Activated B cell treated with CpG ODN at 0.5 μM for 24 hours (primary cell): ENCODE measurements around the gene COX7A2L. TPM values are rescaled to one million over a fixed set of nuclear protein-coding genes. Genes with fewer than 3 reads are reported as not detected.
"Not testable (repeated sequence)": the region's sequence is repeated elsewhere in the genome, so short reads cannot be mapped to it uniquely, and the experiment has no call there.

ENCODE experiments used
- ATAC-seq: fragments of 200-7000 bp; cut with Tn5 transposase; one replicate; pipeline ENCODE4 v1.10.0; 2021; ENCODE audit warnings: low read depth, mild to moderate bottlenecking, moderate library complexity
- CTCF ChIA-PET: fragments of 350-600 bp; sonication (Branson Sonifier 250); formaldehyde crosslinking; loops from one replicate; lab custom pipeline; 2021; ENCODE audit warnings: antibody characterized with exemption; lab: Charles Lee
- POLR2A ChIA-PET: fragments of 350-600 bp; sonication (Branson Sonifier 250); formaldehyde crosslinking; loops from one replicate; lab custom pipeline; 2021; ENCODE audit warnings: antibody characterized with exemption; lab: Charles Lee
- DNase-seq: peaks from one replicate; pipeline ENCODE4 v3.0.0; 2022
- H3K27ac Mint-ChIP-seq: one replicate; pipeline ENCODE4 v1.8.0; 2020; ENCODE audit warnings: mixed read lengths
- H3K27me3 Mint-ChIP-seq: one replicate; pipeline ENCODE4 v1.8.0; 2021; ENCODE audit warnings: mixed read lengths
- H3K36me3 Mint-ChIP-seq: one replicate; pipeline ENCODE4 v1.8.0; 2021; ENCODE audit warnings: low read depth, mixed read lengths
- H3K4me1 Mint-ChIP-seq: one replicate; pipeline ENCODE4 v1.8.0; 2021; ENCODE audit warnings: mixed read lengths
- H3K4me3 Mint-ChIP-seq: one replicate; pipeline ENCODE4 v1.8.0; 2020; ENCODE audit warnings: mild to moderate bottlenecking, mixed read lengths
- H3K9me3 Mint-ChIP-seq: one replicate; pipeline ENCODE4 v1.8.0; 2020; ENCODE audit warnings: mixed read lengths
- intact Hi-C: fragments of 100-400 bp; cut with micrococcal nuclease; formaldehyde crosslinking; loops from one replicate; pipeline ENCODE4 v1.15.1; 2024
- total RNA-seq: library from RNA; stranded (reverse); gene quantifications from 2 replicates; pipeline ENCODE4 v1.2.3, GENCODE V29; 2022
- TF ChIP-seq, protein P1 (sequence below): fragments of 200-600 bp; IDR thresholded peaks from one replicate; pipeline ENCODE4 v1.8.0; 2022; ENCODE audit warnings: antibody characterized with exemption, mild to moderate bottlenecking

Gene COX7A2L
- total RNA-seq, 1 donor from 2014 or later, result 84.2 TPM

- Mint-ChIP-seq H3K4me1 (peaks cover 13% of the 10 kb centered on the region), H3K27me3 (no peaks in the 10 kb centered on the region), H3K27ac (no peak overlapping the region), H3K36me3 (peaks cover 68% of the 10 kb centered on the region), H3K4me3 (no peak overlapping the region), H3K9me3 (no peaks in the 10 kb centered on the region)
- ATAC-seq (no peak), DNase-seq (no peak)
- TF ChIP-seq, protein P1, sequence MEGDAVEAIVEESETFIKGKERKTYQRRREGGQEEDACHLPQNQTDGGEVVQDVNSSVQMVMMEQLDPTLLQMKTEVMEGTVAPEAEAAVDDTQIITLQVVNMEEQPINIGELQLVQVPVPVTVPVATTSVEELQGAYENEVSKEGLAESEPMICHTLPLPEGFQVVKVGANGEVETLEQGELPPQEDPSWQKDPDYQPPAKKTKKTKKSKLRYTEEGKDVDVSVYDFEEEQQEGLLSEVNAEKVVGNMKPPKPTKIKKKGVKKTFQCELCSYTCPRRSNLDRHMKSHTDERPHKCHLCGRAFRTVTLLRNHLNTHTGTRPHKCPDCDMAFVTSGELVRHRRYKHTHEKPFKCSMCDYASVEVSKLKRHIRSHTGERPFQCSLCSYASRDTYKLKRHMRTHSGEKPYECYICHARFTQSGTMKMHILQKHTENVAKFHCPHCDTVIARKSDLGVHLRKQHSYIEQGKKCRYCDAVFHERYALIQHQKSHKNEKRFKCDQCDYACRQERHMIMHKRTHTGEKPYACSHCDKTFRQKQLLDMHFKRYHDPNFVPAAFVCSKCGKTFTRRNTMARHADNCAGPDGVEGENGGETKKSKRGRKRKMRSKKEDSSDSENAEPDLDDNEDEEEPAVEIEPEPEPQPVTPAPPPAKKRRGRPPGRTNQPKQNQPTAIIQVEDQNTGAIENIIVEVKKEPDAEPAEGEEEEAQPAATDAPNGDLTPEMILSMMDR, result no peak
- intact Hi-C loops, result no loop called here
- ChIA-PET POLR2A (interaction anchor here (0.7 kb wide), 1 partner anchor 26 kb away, joined by 3 read pairs; no protein-coding TSS in a partner anchor), CTCF (no interaction called here)
Measured at GRCh38 chr2:42350434-42351063, 10.5 kb downstream of the COX7A2L start.

- Mint-ChIP-seq H3K4me1 (peaks cover 2% of the 10 kb centered on the region), H3K27me3 (no peaks in the 10 kb centered on the region), H3K4me3 (no peak overlapping the region), H3K9me3 (no peaks in the 10 kb centered on the region), H3K27ac (no peak overlapping the region), H3K36me3 (peaks cover 81% of the 10 kb centered on the region)
- ATAC-seq (no peak), DNase-seq (no peak)
- intact Hi-C loops, result no loop called here
- TF ChIP-seq, protein P1, result no peak
- ChIA-PET POLR2A (no interaction called here), CTCF (no interaction called here)
Measured at GRCh38 chr2:42348113-42348805, 12.8 kb downstream of the COX7A2L start.

DNA sequence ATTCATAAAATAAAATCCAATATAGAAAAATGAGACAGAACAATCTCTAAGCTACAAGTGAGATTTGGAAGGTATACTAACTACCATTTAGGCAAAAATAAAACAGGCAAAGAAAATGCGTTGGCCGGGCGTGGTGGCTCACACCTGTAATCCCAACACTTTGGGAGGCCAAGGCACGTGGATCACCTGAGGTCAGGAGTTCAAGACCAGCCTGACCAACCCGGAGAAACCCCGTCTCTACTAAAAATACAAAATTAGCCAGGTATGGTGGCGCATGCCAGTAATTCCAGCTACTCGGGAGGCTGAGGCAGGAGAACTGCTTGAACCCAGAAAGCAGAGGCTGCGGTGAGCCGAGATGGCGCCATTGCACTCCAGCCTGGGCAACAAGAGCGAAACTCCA, 13.5 kb downstream of the COX7A2L start:
- peaks cover 78% of the 10 kb centered on the region for H3K36me3 Mint-ChIP-seq
- DNase-seq, H3K27ac Mint-ChIP-seq, H3K9me3 Mint-ChIP-seq, CTCF ChIA-PET, H3K27me3 Mint-ChIP-seq, H3K4me1 Mint-ChIP-seq, ATAC-seq, POLR2A ChIA-PET, H3K4me3 Mint-ChIP-seq, intact Hi-C loops: not testable (repeated sequence)

GRCh38 chr2:42346856-42347255, 14.2 kb downstream of the COX7A2L start:
- H3K4me3 Mint-ChIP-seq, H3K9me3 Mint-ChIP-seq, H3K27me3 Mint-ChIP-seq, H3K27ac Mint-ChIP-seq, H3K4me1 Mint-ChIP-seq, DNase-seq, intact Hi-C loops, POLR2A ChIA-PET, ATAC-seq: not testable (repeated sequence)
- H3K36me3 Mint-ChIP-seq, result peaks cover 71% of the 10 kb centered on the region
- CTCF ChIA-PET, result interaction anchor here (0.6 kb wide), 1 partner anchor 65 kb away, joined by 4 read pairs; no protein-coding TSS in a partner anchor

DNA sequence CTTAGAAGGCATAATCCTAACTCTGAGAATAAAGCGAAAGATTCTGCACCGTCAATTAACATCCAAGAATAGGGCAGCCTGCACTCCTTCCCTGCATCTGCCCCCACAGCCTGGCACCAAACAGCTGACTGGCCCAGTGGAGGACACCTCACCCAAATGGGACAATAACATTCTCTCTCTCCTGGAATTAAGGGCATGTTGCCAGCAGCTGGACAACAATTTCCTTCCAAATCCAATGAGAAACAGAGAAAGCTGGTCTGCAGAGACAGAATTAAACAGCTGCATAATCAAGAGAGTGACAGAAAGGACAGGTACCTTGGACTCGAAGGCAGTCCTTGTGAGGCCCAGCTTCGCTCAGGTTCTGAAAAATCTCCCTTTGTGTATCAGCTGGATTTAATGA, 15.0 kb downstream of the COX7A2L start:
- Mint-ChIP-seq H3K4me1 (peaks cover 8% of the 10 kb centered on the region), H3K9me3 (no peaks in the 10 kb centered on the region), H3K4me3 (no peak overlapping the region), H3K36me3 (peaks cover 66% of the 10 kb centered on the region), H3K27ac (no peak overlapping the region), H3K27me3 (no peaks in the 10 kb centered on the region)
- CTCF ChIA-PET, result no interaction called here
- POLR2A ChIA-PET, result no interaction called here
- ATAC-seq, result no peak
- TF ChIP-seq, protein P1, result no peak
- no peak for DNase-seq
- intact Hi-C loops, result no loop called here

GRCh38 chr2:42342795-42343241, 18.2 kb downstream of the COX7A2L start:
- H3K9me3 Mint-ChIP-seq, result no peaks in the 10 kb centered on the region
- intact Hi-C loops, result no loop called here
- DNase-seq, result no peak
- ATAC-seq, result no peak
- CTCF ChIA-PET, result no interaction called here
- H3K4me3 Mint-ChIP-seq, result no peak overlapping the region
- H3K27me3 Mint-ChIP-seq, result no peaks in the 10 kb centered on the region
- TF ChIP-seq, protein P1, result no peak
- H3K27ac Mint-ChIP-seq, result no peak overlapping the region
- H3K36me3 Mint-ChIP-seq, result peaks cover 65% of the 10 kb centered on the region
- H3K4me1 Mint-ChIP-seq, result peaks cover 7% of the 10 kb centered on the region
- POLR2A ChIA-PET, result no interaction called here
